CD4-positive, alpha-beta T cell treated with Interleukin-6 for 4 hours (primary cell): Measurements from ENCODE around the gene LRRIQ4.

Source experiments
- DNase-seq: peaks from one replicate; pipeline ENCODE4 v3.0.0-alpha.2; 2020; ENCODE audit warnings: mixed read lengths

Gene LRRIQ4

GRCh38 chr3:169812332-169813235 is at the start of gene LRRIQ4, which contains the start of gene LRRC34:
Gene LRRIQ4 (plus strand): TSS chr3:169812870. CDS start chr3:169821922, 9,052 bp downstream.
Gene LRRC34 (minus strand): TSS chr3:169812904. CDS start chr3:169812548, 356 bp downstream.
- DNase-seq = peak; percentile 78

- DNase-seq = peak; percentile 65
These were observed 48.3 kb upstream of the LRRIQ4 start for GRCh38 chr3:169764312-169764881.

- DNase-seq = peak; percentile 93
These were observed 47.6 kb upstream of the LRRIQ4 start, which contains the start of gene TERC for GRCh38 chr3:169764882-169765612. Gene TERC (minus strand): TSS chr3:169765060.

- DNase-seq = peak; percentile 72
These were observed 43.1 kb upstream of the LRRIQ4 start, which contains the start of gene ACTRT3 for GRCh38 chr3:169769287-169770181. Gene ACTRT3 (minus strand): TSS chr3:169769561. CDS start chr3:169769520, 41 bp downstream.

- DNase-seq = peak; percentile 58
These were observed 41.0 kb upstream of the LRRIQ4 start for GRCh38 chr3:169771497-169772304.

- peak; percentile 61 for DNase-seq
These were observed 40.3 kb upstream of the LRRIQ4 start for GRCh38 chr3:169772305-169772896.

GRCh38 chr3:169772897-169773816 is 39.5 kb upstream of the LRRIQ4 start, which contains the start of gene MYNN:
Gene MYNN (plus strand): TSS chr3:169773396. CDS start chr3:169774296, 900 bp downstream.
- peak; percentile 93 for DNase-seq

GRCh38 chr3:169774186-169774585 is 38.5 kb upstream of the LRRIQ4 start:
- no peak for DNase-seq

- no peak for DNase-seq
These were observed 34.8 kb upstream of the LRRIQ4 start for GRCh38 chr3:169777822-169778221.

- DNase-seq = no peak
These were observed 31.9 kb upstream of the LRRIQ4 start for GRCh38 chr3:169780742-169781141.

- no peak for DNase-seq
These were observed 31.3 kb upstream of the LRRIQ4 start for GRCh38 chr3:169781209-169781855.

GRCh38 chr3:169787120-169787519 is 25.6 kb upstream of the LRRIQ4 start:
- DNase-seq = no peak

- DNase-seq = no peak
These were observed 24.9 kb upstream of the LRRIQ4 start for GRCh38 chr3:169787791-169788190.

- no peak for DNase-seq
These were observed 22.5 kb upstream of the LRRIQ4 start for GRCh38 chr3:169790219-169790618.

- no peak for DNase-seq
These were observed 21.8 kb upstream of the LRRIQ4 start for GRCh38 chr3:169790687-169791429.

GRCh38 chr3:169792359-169792758 is 20.3 kb upstream of the LRRIQ4 start:
- no peak for DNase-seq

- DNase-seq = no peak
These were observed 8.0 kb upstream of the LRRIQ4 start for GRCh38 chr3:169804681-169805080.

- no peak for DNase-seq
These were observed 3.4 kb upstream of the LRRIQ4 start for GRCh38 chr3:169809230-169809795.
